ENCODE data around the gene PAGE2B. TPM values are rescaled to one million over a fixed set of nuclear protein-coding genes. Genes with fewer than 3 reads are reported as not detected.
A peak's percentile ranks its signal among the peaks of the same experiment; 100 is the strongest.

Gene PAGE2B
- polyA plus RNA-seq, 2 of the 4 experiments (the other 2 are of a cell fraction) = not detected

DNA sequence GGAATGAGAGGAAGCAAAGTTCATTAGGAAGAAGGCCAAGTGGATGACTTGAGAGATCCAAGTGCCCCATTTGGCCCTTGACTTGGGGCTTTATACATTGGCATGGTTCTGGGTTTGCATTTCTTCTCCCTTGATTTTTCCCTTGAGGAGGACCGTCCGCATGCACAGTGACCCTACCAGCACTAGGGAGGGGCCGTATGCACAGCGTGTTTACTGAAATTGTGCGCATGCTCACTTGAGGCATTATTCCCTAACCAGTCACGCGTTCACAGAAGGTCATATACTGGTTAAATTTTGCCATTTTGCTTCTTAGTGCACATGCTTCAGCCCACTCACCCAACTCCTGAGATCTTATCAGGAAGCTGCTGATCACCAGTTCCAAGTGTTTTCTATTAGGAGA lies 49.1 kb downstream of the PAGE2B start:
- ChIA-PET POLR2A (no interaction called here), CTCF (interaction anchor here (1.0 kb wide), 1 partner anchor 9 kb away, joined by 3 read pairs; no protein-coding TSS in a partner anchor)
- ATAC-seq (no peak), FAIRE-seq (no peak), DNase-seq (ENCODE audit: low read depth in 1 of 2, low spot score in 1 of 2) (no peak)
- Histone ChIP-seq H3K4me1 (no peaks in the 10 kb centered on the region), H3K9me3 (no peaks in the 10 kb centered on the region), H3K4me2 (no peak overlapping the region), H3K4me3 (no peak overlapping the region), H3K27ac (no peak overlapping the region)
- no peak for TF ChIP-seq HOXB5 (CRISPR knock-in tag; IDR thresholded peaks at IDR 0.05)
- no peak for TF ChIP-seq RFX5 (IDR thresholded peaks at IDR 0.05)
- no peak for TF ChIP-seq TFCP2L1 (CRISPR knock-in tag; IDR thresholded peaks at IDR 0.05)
- no peak for TF ChIP-seq FOSL2 (IDR thresholded peaks at IDR 0.05)
- TF ChIP-seq FOSL2 (CRISPR knock-in tag; IDR thresholded peaks at IDR 0.05) = no peak
- TF ChIP-seq, protein P1, sequence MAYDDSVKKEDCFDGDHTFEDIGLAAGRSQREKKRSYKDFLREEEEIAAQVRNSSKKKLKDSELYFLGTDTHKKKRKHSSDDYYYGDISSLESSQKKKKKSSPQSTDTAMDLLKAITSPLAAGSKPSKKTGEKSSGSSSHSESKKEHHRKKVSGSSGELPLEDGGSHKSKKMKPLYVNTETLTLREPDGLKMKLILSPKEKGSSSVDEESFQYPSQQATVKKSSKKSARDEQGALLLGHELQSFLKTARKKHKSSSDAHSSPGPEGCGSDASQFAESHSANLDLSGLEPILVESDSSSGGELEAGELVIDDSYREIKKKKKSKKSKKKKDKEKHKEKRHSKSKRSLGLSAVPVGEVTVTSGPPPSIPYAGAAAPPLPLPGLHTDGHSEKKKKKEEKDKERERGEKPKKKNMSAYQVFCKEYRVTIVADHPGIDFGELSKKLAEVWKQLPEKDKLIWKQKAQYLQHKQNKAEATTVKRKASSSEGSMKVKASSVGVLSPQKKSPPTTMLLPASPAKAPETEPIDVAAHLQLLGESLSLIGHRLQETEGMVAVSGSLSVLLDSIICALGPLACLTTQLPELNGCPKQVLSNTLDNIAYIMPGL (CRISPR knock-in tag; IDR thresholded peaks at IDR 0.05; ENCODE audit: borderline replicate concordance) = no peak
- no peak for TF ChIP-seq MAZ (IDR thresholded peaks at IDR 0.05; ENCODE audit: borderline replicate concordance, low read depth, low read length)
- no peak for TF ChIP-seq CTCF (IDR thresholded peaks at IDR 0.05)
- no peak for TF ChIP-seq CBX2 (IDR thresholded peaks at IDR 0.05; ENCODE audit: borderline replicate concordance, low read depth)
- WGBS (ENCODE audit: missing lambda C conversion rate) = 53% methylated on average over 7 of the region's 7 CpGs

DNA sequence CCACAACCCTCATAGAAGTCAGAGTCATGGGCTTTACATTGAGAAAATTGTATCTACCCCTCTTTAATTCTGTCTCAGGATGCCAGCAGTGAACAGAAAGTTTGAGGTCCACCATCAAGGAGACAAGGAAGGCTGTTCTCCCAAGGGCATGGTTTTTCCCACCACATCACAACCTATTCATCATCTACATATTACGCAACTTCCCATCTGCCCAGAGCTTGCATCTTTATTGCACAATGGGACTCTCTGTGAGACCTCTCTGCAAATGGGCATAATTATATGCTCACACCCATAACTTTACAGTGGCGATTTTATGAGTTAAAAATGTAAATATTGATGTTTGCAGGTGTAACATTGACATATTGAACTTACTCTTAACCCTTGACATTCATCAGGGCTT lies 52.9 kb downstream of the PAGE2B start:
- FAIRE-seq (no peak), DNase-seq (ENCODE audit: low read depth in 1 of 2, low spot score in 1 of 2) (no peak), ATAC-seq (no peak)
- no peak overlapping the region for H3K4me3 ChIP-seq
- no peaks in the 10 kb centered on the region for H3K9me3 ChIP-seq
- 27% methylated on average over 2 of the region's 2 CpGs for WGBS (ENCODE audit: missing lambda C conversion rate)
- H3K4me2 ChIP-seq = no peak overlapping the region
- H3K4me1 ChIP-seq = no peaks in the 10 kb centered on the region
- TF ChIP-seq CEBPB (IDR thresholded peaks at IDR 0.05) = peak; percentile 34 to 42; a peak in 2 of 4 replicates
- no peak for TF ChIP-seq EHF (CRISPR knock-in tag; IDR thresholded peaks at IDR 0.05)
- CTCF ChIA-PET = no interaction called here
- POLR2A ChIA-PET = no interaction called here
- H3K27ac ChIP-seq = no peak overlapping the region

Other genes starting within 250 kb of the PAGE2B start
- 1.4 and 1.7 TPM in 2 replicates for gene TRO, start 154.2 kb upstream of the PAGE2B start, polyA plus RNA-seq (2011; rRNA removed)
- 1.1 to 1.4 TPM (median 1.3 TPM) in 3 replicates for gene TRO, start 154.2 kb upstream of the PAGE2B start, polyA plus RNA-seq (2017; fragmentation: RNase III; extraction: RNeasy Plus Mini Kit Qiagen cat#74134 plus additional on column Dnase treatment)
- gene PFKFB1, start 80.8 kb upstream of the PAGE2B start, polyA plus RNA-seq (2011; rRNA removed) = 0.28 and 0.29 TPM in 2 replicates
- gene PFKFB1, start 80.8 kb upstream of the PAGE2B start, polyA plus RNA-seq (2017; fragmentation: RNase III; extraction: RNeasy Plus Mini Kit Qiagen cat#74134 plus additional on column Dnase treatment) = 0.04 to 0.13 TPM (median 0.11 TPM) in 3 replicates
- 37.3 and 37.8 TPM in 2 replicates for gene APEX2, start 74.7 kb upstream of the PAGE2B start, polyA plus RNA-seq (2011; rRNA removed)
- gene APEX2, start 74.7 kb upstream of the PAGE2B start, polyA plus RNA-seq (2017; fragmentation: RNase III; extraction: RNeasy Plus Mini Kit Qiagen cat#74134 plus additional on column Dnase treatment) = 27.8 to 29.1 TPM (median 28.0 TPM) in 3 replicates
- gene ALAS2, start 44.1 kb upstream of the PAGE2B start, polyA plus RNA-seq (2011; rRNA removed) = not detected in 2 replicates
- not detected in 3 replicates for gene ALAS2, start 44.1 kb upstream of the PAGE2B start, polyA plus RNA-seq (2017; fragmentation: RNase III; extraction: RNeasy Plus Mini Kit Qiagen cat#74134 plus additional on column Dnase treatment)
- gene PAGE2, start 14.0 kb downstream of the PAGE2B start, polyA plus RNA-seq (2011; rRNA removed) = not detected in 2 replicates
- not detected in 3 replicates for gene PAGE2, start 14.0 kb downstream of the PAGE2B start, polyA plus RNA-seq (2017; fragmentation: RNase III; extraction: RNeasy Plus Mini Kit Qiagen cat#74134 plus additional on column Dnase treatment)
- gene PAGE5, start 145.3 kb downstream of the PAGE2B start, polyA plus RNA-seq (2011; rRNA removed) = not detected in 2 replicates
- gene PAGE5, start 145.3 kb downstream of the PAGE2B start, polyA plus RNA-seq (2017; fragmentation: RNase III; extraction: RNeasy Plus Mini Kit Qiagen cat#74134 plus additional on column Dnase treatment) = not detected in 3 replicates
- not detected in 2 replicates for gene PAGE3, start 189.9 kb downstream of the PAGE2B start, polyA plus RNA-seq (2011; rRNA removed)
- gene PAGE3, start 189.9 kb downstream of the PAGE2B start, polyA plus RNA-seq (2017; fragmentation: RNase III; extraction: RNeasy Plus Mini Kit Qiagen cat#74134 plus additional on column Dnase treatment) = not detected in 3 replicates